Lower lobe of right lung (tissue), 2 donors: Measurements from ENCODE around the gene ROBO1. TPM values are rescaled to one million over a fixed set of nuclear protein-coding genes. Genes with fewer than 3 reads are reported as not detected.
"Not testable (repeated sequence)": the region's sequence is repeated elsewhere in the genome, so short reads cannot be mapped to it uniquely, and the experiment has no call there.

ENCODE experiments used
- ATAC-seq, 2 donors: fragments of 200-7000 bp; cut with Tn5 transposase; one replicate each; pipeline ENCODE4 v1.9.1; 2020 to 2022; ENCODE audit warnings: mild to moderate bottlenecking in 2 of 2, moderate library complexity in 2 of 2
- DNase-seq: peaks from one replicate; pipeline ENCODE4 v3.0.0-alpha.2; 2020
- H3K27ac ChIP-seq: fragments of 200-600 bp; one replicate; pipeline ENCODE4 v1.8.0; 2022
- H3K27me3 ChIP-seq: fragments of 200-600 bp; one replicate; pipeline ENCODE4 v1.8.0; 2022; ENCODE audit warnings: low read depth
- H3K36me3 ChIP-seq: fragments of 200-600 bp; one replicate; pipeline ENCODE4 v1.8.0; 2022; ENCODE audit warnings: mild to moderate bottlenecking
- H3K4me1 ChIP-seq: fragments of 200-600 bp; one replicate; pipeline ENCODE4 v1.8.0; 2022
- H3K4me3 ChIP-seq: fragments of 200-600 bp; one replicate; pipeline ENCODE4 v1.8.0; 2022; ENCODE audit warnings: mild to moderate bottlenecking
- H3K9me3 ChIP-seq: fragments of 200-600 bp; one replicate; pipeline ENCODE4 v1.8.0; 2022
- intact Hi-C: fragments of 100-400 bp; cut with DNase I; formaldehyde crosslinking; loops from one replicate; pipeline ENCODE4 v1.11.0; 2022
- total RNA-seq: library from RNA; stranded (reverse); fragmentation: NEBNext Ultra II Directional; extraction: Animal tissue kit (Norgen Biotek cat#: 25700); gene quantifications from one replicate; pipeline ENCODE4 v1.2.1, GENCODE V29; 2021
- TF ChIP-seq, protein P1 (sequence below): fragments of 200-600 bp; IDR thresholded peaks from one replicate; pipeline ENCODE4 v1.8.0; 2022; ENCODE audit warnings: antibody characterized with exemption, mild to moderate bottlenecking
- donor health status: DM: no; HTN: yes; CAD: no; lungs with severe emphysema.

Gene ROBO1
- total RNA-seq, 1 donor from 2014 or later: 14.8 TPM

DNA sequence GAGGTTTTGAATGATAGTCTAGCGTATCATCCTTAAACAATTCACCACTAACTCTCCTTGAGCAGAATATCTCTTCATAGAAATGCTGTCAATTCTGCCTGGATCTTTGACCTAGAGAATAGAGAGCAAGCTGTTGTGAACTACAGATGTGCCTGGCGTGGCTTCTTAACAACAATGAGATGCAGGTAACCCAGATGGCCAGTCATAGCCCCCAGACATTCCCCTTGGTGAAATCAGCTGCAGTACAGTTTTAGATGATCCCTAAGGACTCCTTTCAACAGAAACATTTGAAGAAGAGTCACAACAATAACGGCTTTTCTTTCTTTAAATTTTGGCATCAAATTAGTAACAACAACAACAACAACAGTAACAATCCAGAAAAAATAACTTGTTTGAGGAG is 1041.3 kb downstream of the ROBO1 start:
- H3K27me3 ChIP-seq: no peaks in the 10 kb centered on the region
- H3K4me1 ChIP-seq: no peaks in the 10 kb centered on the region
- ATAC-seq (no peak), DNase-seq (no peak)
- H3K9me3 ChIP-seq: no peaks in the 10 kb centered on the region
- H3K36me3 ChIP-seq: no peaks in the 10 kb centered on the region
- H3K27ac ChIP-seq: no peak overlapping the region
- no peak overlapping the region for H3K4me3 ChIP-seq
- TF ChIP-seq, protein P1, sequence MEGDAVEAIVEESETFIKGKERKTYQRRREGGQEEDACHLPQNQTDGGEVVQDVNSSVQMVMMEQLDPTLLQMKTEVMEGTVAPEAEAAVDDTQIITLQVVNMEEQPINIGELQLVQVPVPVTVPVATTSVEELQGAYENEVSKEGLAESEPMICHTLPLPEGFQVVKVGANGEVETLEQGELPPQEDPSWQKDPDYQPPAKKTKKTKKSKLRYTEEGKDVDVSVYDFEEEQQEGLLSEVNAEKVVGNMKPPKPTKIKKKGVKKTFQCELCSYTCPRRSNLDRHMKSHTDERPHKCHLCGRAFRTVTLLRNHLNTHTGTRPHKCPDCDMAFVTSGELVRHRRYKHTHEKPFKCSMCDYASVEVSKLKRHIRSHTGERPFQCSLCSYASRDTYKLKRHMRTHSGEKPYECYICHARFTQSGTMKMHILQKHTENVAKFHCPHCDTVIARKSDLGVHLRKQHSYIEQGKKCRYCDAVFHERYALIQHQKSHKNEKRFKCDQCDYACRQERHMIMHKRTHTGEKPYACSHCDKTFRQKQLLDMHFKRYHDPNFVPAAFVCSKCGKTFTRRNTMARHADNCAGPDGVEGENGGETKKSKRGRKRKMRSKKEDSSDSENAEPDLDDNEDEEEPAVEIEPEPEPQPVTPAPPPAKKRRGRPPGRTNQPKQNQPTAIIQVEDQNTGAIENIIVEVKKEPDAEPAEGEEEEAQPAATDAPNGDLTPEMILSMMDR: no peak
- intact Hi-C loops: no loop called here

DNA sequence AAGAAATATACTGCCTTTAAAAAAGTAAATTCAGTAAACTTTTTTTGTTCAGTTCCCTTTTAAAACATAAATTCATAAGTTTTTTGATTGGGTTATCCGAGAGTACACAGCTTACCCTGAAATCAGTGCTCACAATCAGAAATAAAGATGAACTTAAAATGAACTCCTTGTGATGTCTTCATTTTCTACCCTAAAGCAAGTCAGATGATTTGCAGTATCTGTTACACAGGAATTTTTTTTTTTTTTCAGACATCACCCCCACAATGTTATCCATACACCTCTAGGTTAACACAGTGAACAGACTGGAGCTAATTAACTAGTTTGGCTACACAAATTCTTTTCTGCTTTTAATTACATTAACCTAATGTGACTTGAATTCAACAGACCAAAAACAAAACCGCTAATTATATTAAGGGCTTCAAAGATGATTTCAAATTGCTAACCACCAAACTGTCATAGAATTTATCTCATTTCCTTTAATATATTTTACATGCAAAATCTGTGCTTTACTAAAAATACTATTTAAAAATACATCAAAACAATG is 1042.0 kb downstream of the ROBO1 start:
- TF ChIP-seq, protein P1: no peak
- no peaks in the 10 kb centered on the region for H3K27me3 ChIP-seq
- intact Hi-C loops: no loop called here
- H3K4me3 ChIP-seq: no peak overlapping the region
- H3K27ac ChIP-seq: no peak overlapping the region
- H3K36me3 ChIP-seq: no peaks in the 10 kb centered on the region
- DNase-seq (no peak), ATAC-seq (no peak)
- H3K4me1 ChIP-seq: no peaks in the 10 kb centered on the region
- no peaks in the 10 kb centered on the region for H3K9me3 ChIP-seq

DNA sequence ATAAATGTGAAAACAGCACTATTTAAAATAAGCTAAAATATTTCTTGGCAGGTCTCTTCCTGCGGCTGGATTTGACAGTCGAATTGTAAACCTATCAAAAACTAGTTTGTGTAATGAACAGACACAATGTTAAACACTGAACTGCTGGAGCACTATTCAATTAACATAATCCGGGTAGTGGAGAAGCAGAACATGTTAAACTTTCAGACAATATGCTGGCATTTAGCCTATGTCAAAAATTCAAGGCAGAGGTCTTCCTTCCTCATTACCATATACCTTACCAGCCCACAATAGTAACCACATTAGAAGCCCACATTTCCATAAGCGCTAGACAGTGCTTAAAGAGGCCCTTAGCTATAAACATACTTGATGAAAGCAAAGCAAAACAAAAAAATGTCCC is 1042.9 kb downstream of the ROBO1 start:
- no peaks in the 10 kb centered on the region for H3K4me1 ChIP-seq
- no peak for DNase-seq
- no peaks in the 10 kb centered on the region for H3K9me3 ChIP-seq
- no peak overlapping the region for H3K4me3 ChIP-seq
- ATAC-seq: no peak
- H3K36me3 ChIP-seq: no peaks in the 10 kb centered on the region
- intact Hi-C loops: no loop called here
- TF ChIP-seq, protein P1: no peak
- H3K27ac ChIP-seq: no peak overlapping the region
- H3K27me3 ChIP-seq: no peaks in the 10 kb centered on the region

DNA sequence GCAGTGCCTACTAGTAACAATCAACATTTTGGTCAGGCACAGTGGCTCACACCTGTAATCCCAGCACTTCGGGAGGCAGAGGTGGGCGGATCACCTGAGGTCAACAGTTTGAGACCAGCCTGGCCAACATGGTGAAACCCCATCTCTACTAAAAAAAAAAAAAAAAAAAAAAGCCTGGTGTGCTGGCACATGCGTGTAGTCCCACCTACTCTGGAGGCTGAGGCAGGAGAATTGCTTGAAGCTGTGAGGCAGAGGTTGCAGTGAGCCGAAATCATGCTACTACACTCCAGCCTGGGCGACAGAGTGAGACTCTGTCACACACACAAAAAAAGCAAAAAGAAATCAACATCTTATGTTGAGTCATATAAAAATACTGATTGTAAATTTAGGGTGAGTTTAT is 1043.4 kb downstream of the ROBO1 start:
- H3K36me3 ChIP-seq, H3K27ac ChIP-seq, H3K4me1 ChIP-seq, H3K9me3 ChIP-seq, H3K4me3 ChIP-seq, intact Hi-C loops, DNase-seq, ATAC-seq, H3K27me3 ChIP-seq: not testable (repeated sequence)

DNA sequence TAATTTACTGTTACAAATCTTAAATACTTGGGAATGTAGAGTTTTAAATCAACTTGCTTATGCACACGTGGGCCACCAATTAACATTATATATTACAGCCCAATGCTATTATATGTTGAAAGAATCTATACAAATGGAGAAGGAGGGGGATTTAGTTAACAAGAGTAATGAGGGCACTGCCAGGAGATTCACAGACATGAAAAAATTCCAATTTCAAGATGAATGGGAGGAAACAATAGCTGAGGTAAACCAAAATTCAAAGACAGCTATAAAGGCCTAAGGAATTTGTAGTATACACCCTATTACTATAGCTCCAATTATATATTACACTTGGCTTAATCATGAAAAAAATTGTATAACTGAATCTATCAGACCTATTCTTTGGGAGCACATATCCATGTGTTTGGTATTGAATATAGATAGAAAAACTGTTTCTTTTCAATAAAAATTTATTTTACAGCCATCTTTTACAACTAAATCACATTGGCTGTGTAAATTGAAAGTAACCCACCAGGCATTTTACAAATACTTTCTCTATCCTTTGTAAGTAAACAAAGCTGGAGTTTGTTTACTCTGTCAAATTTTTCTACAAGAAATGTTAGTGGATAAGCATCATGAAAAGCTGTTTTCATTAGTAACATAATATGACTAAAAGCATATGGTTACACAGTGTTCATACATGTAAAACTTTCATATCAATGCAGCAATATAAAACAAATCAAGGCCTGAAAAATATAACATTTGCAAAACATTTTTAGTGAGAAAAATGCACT is 1045.8 kb downstream of the ROBO1 start:
- Histone ChIP-seq H3K27ac (no peak overlapping the region), H3K9me3 (no peaks in the 10 kb centered on the region), H3K27me3 (no peaks in the 10 kb centered on the region), H3K36me3 (no peaks in the 10 kb centered on the region), H3K4me3 (no peak overlapping the region), H3K4me1 (no peaks in the 10 kb centered on the region)
- DNase-seq (no peak), ATAC-seq (no peak)
- intact Hi-C loops: no loop called here
- TF ChIP-seq, protein P1: no peak

DNA sequence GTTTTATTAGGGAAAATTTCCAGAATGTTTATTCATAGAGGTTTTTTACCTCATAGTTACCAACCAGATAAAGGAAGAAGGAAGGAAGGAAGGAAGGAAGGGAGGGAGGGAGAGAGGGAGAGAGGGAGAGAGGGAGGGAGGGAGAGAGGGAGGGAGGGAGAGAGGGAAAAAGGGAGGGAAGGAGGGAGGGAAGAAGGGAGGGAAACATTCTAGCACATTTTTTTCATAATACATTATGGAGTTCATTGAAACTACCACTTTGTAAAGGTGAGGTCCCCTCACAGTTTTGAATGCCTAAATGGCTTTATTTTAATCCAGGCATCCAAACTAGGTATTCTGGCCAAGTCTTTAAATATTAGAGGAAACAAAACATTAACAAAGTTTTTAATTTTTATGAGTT is 1049.1 kb downstream of the ROBO1 start:
- Histone ChIP-seq H3K27ac (no peak overlapping the region), H3K27me3 (no peaks in the 10 kb centered on the region), H3K4me1 (no peaks in the 10 kb centered on the region), H3K4me3 (no peak overlapping the region), H3K36me3 (no peaks in the 10 kb centered on the region), H3K9me3 (no peaks in the 10 kb centered on the region)
- TF ChIP-seq, protein P1: no peak
- intact Hi-C loops: no loop called here
- ATAC-seq: no peak
- no peak for DNase-seq
